ENCODE results near the gene FBN2. TPM values are rescaled to one million over a fixed set of nuclear protein-coding genes. Genes with fewer than 3 reads are reported as not detected.

Gene FBN2
- total RNA-seq, 1 experiment from 2014 or later: 0.42 TPM

- ATAC-seq (no peak), DNase-seq (ENCODE audit: low read depth, low spot score) (no peak)
- no TSS peak for BruUV-seq (replicated peaks)
- Histone ChIP-seq H3K4me1 (ENCODE audit: control insufficient read depth in 1 of 2, insufficient read depth in 2 of 2, low read length in 2 of 2) (no peaks in the 10 kb centered on the region), H3K27ac (ENCODE audit: low read depth, low read length) (no peak overlapping the region), H3K36me3 (ENCODE audit: control insufficient read depth in 1 of 2, insufficient read depth in 2 of 2, low read length in 2 of 2) (no peaks in the 10 kb centered on the region), H3K9ac (ENCODE audit: low read length) (no peak overlapping the region), H3K27me3 (ENCODE audit: insufficient read depth, low read length) (no peaks in the 10 kb centered on the region), H3K79me2 (ENCODE audit: insufficient read depth, low read length) (no peaks in the 10 kb centered on the region), H3K9me3 (ENCODE audit: control insufficient read depth in 1 of 2, insufficient read depth in 1 of 2, low read depth in 1 of 2, low read length in 2 of 2) (no peaks in the 10 kb centered on the region), H3K4me3 (replicated peaks in 1 of 2; ENCODE audit: low read depth in 1 of 2, low read length in 2 of 2) (no peak overlapping the region), H2AFZ (ENCODE audit: low read depth, low read length, poor library complexity, severe bottlenecking) (no peak overlapping the region), H3K9me2 (ENCODE audit: insufficient read depth) (no peaks in the 10 kb centered on the region), H4K20me1 (ENCODE audit: insufficient read depth) (no peaks in the 10 kb centered on the region), H3K4me2 (ENCODE audit: low read length) (no peak overlapping the region)
- POLR2A ChIA-PET: no interaction called here
- RAD21 ChIA-PET (ENCODE audit: low non-redundant PET in 1 of 2, low total read pairs in 2 of 2, uncharacterized antibody in 2 of 2, unreplicated experiment in 2 of 2): no interaction called here
- intact Hi-C loops (cut with micrococcal nuclease): no loop called here
- CTCF ChIA-PET: no interaction called here
- TF ChIP-seq SP1 (IDR thresholded peaks at IDR 0.05; ENCODE audit: low read depth) (no peak), EGR1 (IDR thresholded peaks at IDR 0.05; ENCODE audit: low read depth) (no peak), JUND (IDR thresholded peaks at IDR 0.05) (no peak), ZNF274 (IDR thresholded peaks at IDR 0.05; ENCODE audit: low read depth, low read length) (no peak), EZH2 (IDR thresholded peaks at IDR 0.05) (no peak)
These were observed 21.1 kb downstream of the FBN2 start for GRCh38 chr5:128516978-128517377.

- H3K4me3 ChIP-seq (replicated peaks in 1 of 2; ENCODE audit: low read depth in 1 of 2, low read length in 2 of 2): no peak overlapping the region
- no peaks in the 10 kb centered on the region for H3K9me3 ChIP-seq (ENCODE audit: control insufficient read depth in 1 of 2, insufficient read depth in 1 of 2, low read depth in 1 of 2, low read length in 2 of 2)
- no peak overlapping the region for H3K9ac ChIP-seq (ENCODE audit: low read length)
- BruUV-seq (replicated peaks): no TSS peak
- no peaks in the 10 kb centered on the region for H3K36me3 ChIP-seq (ENCODE audit: control insufficient read depth in 1 of 2, insufficient read depth in 2 of 2, low read length in 2 of 2)
- DNase-seq (ENCODE audit: low read depth, low spot score): no peak
- H2AFZ ChIP-seq (ENCODE audit: low read depth, low read length, poor library complexity, severe bottlenecking): no peak overlapping the region
- ChIA-PET CTCF (no interaction called here), POLR2A (no interaction called here), RAD21 (ENCODE audit: low non-redundant PET in 1 of 2, low total read pairs in 2 of 2, uncharacterized antibody in 2 of 2, unreplicated experiment in 2 of 2) (no interaction called here)
- H3K27ac ChIP-seq (ENCODE audit: low read depth, low read length): no peak overlapping the region
- no peak overlapping the region for H3K4me2 ChIP-seq (ENCODE audit: low read length)
- intact Hi-C loops (cut with micrococcal nuclease): no loop called here
- H3K9me2 ChIP-seq (ENCODE audit: insufficient read depth): no peaks in the 10 kb centered on the region
- no peaks in the 10 kb centered on the region for H3K4me1 ChIP-seq (ENCODE audit: control insufficient read depth in 1 of 2, insufficient read depth in 2 of 2, low read length in 2 of 2)
- ATAC-seq: no peak
- H3K79me2 ChIP-seq (ENCODE audit: insufficient read depth, low read length): no peaks in the 10 kb centered on the region
- no peaks in the 10 kb centered on the region for H3K27me3 ChIP-seq (ENCODE audit: insufficient read depth, low read length)
- no peaks in the 10 kb centered on the region for H4K20me1 ChIP-seq (ENCODE audit: insufficient read depth)
- TF ChIP-seq REST (IDR thresholded peaks at IDR 0.05; ENCODE audit: low read depth) (no peak), CTCF (IDR thresholded peaks at IDR 0.05 in 2 of 3, conservative IDR thresholded peaks at IDR 0.05 in 1 of 3; ENCODE audit: borderline replicate concordance in 1 of 3, insufficient read depth in 1 of 3, low read depth in 2 of 3, low read length in 2 of 3) (no peak), ATF3 (IDR thresholded peaks at IDR 0.05) (no peak), EZH2 (IDR thresholded peaks at IDR 0.05) (no peak), SP1 (IDR thresholded peaks at IDR 0.05; ENCODE audit: low read depth) (no peak), EZH2phosphoT487 (IDR thresholded peaks at IDR 0.05; ENCODE audit: borderline replicate concordance) (no peak), JUND (IDR thresholded peaks at IDR 0.05) (no peak), ZFX (IDR thresholded peaks at IDR 0.05) (no peak), ELF1 (IDR thresholded peaks at IDR 0.05; ENCODE audit: borderline replicate concordance, low read depth) (no peak), POLR2AphosphoS5 (IDR thresholded peaks at IDR 0.05; ENCODE audit: low read depth, low read length) (no peak), ZNF274 (IDR thresholded peaks at IDR 0.05; ENCODE audit: low read depth, low read length) (no peak), ZBTB33 (IDR thresholded peaks at IDR 0.05; ENCODE audit: extremely low read depth, insufficient replicate concordance, low read length) (no peak)
These were observed 24.2 kb downstream of the FBN2 start for GRCh38 chr5:128513806-128514205.
